Large intestine (tissue), 3 donors: ENCODE measurements around the gene ST8SIA6. TPM values are rescaled to one million over a fixed set of nuclear protein-coding genes. Genes with fewer than 3 reads are reported as not detected.

Experiments
- DNase-seq, 2 donors: peaks; one replicate each; pipeline versions ENCODE4 v3.0.0 to v3.0.0-alpha.2; 2013
- H3K27ac ChIP-seq: one replicate; pipeline ENCODE4 v1.5.1; 2013; ENCODE audit warnings: low read length
- H3K27me3 ChIP-seq: 2 replicates; pipeline ENCODE4 v1.6.1; 2013; ENCODE audit warnings: low read length; ENCODE audit not compliant: control insufficient read depth, insufficient read depth
- H3K36me3 ChIP-seq: 2 replicates; pipeline ENCODE4 v1.6.1; 2013; ENCODE audit warnings: low read length; ENCODE audit not compliant: control insufficient read depth, insufficient read depth
- H3K4me1 ChIP-seq: one replicate; pipeline ENCODE4 v1.6.1; 2013; ENCODE audit warnings: low read length; ENCODE audit not compliant: control insufficient read depth, insufficient read depth
- H3K4me3 ChIP-seq: one replicate; pipeline ENCODE4 v1.5.1; 2013; ENCODE audit warnings: low read length
- H3K9me3 ChIP-seq: one replicate; pipeline ENCODE4 v1.6.1; 2013; ENCODE audit warnings: mild to moderate bottlenecking, low read depth, low read length, moderate library complexity; ENCODE audit not compliant: control insufficient read depth
- WGBS: methylation state at CpG from one replicate; pipeline ENCODE4 v1.1.5; 2013; ENCODE audit warnings: low lambda C conversion rate; ENCODE audit not compliant: insufficient coverage; 5-methylcytosine and 5-hydroxymethylcytosine counted together
- polyA plus RNA-seq: library from polyadenylated mRNA; unstranded; fragments of 120-200 nt; gene quantifications from one replicate; pipeline ENCODE4 v1.2.1, GENCODE V29; 2013

ST8SIA6 gene
- polyA plus RNA-seq, 1 donor = 3.0 TPM

GRCh38 chr10:17307123-17307522, 147.3 kb downstream of the ST8SIA6 start:
- no peak overlapping the region for H3K4me3 ChIP-seq
- H3K4me1 ChIP-seq = no peaks in the 10 kb centered on the region
- H3K36me3 ChIP-seq = no peaks in the 10 kb centered on the region
- WGBS = no CpG with 5 or more reads among the region's 3 CpGs
- H3K27me3 ChIP-seq = no peaks in the 10 kb centered on the region
- DNase-seq = no peak
- H3K9me3 ChIP-seq = no peaks in the 10 kb centered on the region
- H3K27ac ChIP-seq = no peak overlapping the region

GRCh38 chr10:17292375-17292774, 162.0 kb downstream of the ST8SIA6 start:
- no peaks in the 10 kb centered on the region for H3K36me3 ChIP-seq
- H3K27me3 ChIP-seq = no peaks in the 10 kb centered on the region
- H3K9me3 ChIP-seq = no peaks in the 10 kb centered on the region
- no peaks in the 10 kb centered on the region for H3K4me1 ChIP-seq
- WGBS = 94% methylated on average over 2 of the region's 4 CpGs
- no peak overlapping the region for H3K27ac ChIP-seq
- H3K4me3 ChIP-seq = no peak overlapping the region
- DNase-seq = no peak

GRCh38 chr10:17290226-17290625, 164.2 kb downstream of the ST8SIA6 start:
- H3K36me3 ChIP-seq = no peaks in the 10 kb centered on the region
- no peaks in the 10 kb centered on the region for H3K4me1 ChIP-seq
- 50% methylated on average over 2 of the region's 6 CpGs for WGBS
- peaks cover 4% of the 10 kb centered on the region for H3K27me3 ChIP-seq
- H3K9me3 ChIP-seq = no peaks in the 10 kb centered on the region
- H3K4me3 ChIP-seq = no peak overlapping the region
- peak; percentile 7 to 11 for DNase-seq
- no peak overlapping the region for H3K27ac ChIP-seq

DNA sequence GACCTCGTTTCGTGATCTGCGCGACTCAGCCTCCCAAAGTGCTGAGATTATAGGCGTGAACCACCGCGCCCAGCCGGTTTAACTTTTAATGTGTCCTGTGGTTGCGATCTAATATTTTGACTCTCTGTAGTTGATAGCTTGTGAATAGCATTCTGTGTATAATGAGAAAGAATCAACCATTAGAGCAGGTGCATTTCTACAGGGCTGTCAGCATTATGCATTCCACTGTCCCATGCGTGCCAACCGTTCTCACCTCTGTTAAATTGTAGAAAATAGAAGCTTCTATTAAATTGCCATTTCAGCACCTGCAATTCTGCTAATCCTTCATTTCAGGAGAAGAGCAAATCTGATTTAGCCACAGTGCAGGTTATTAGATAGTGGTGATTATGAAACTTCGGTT, 164.6 kb downstream of the ST8SIA6 start:
- Histone ChIP-seq H3K36me3 (no peaks in the 10 kb centered on the region), H3K9me3 (no peaks in the 10 kb centered on the region), H3K4me3 (no peak overlapping the region), H3K4me1 (no peaks in the 10 kb centered on the region), H3K27me3 (peaks cover 4% of the 10 kb centered on the region), H3K27ac (no peak overlapping the region)
- no CpG with 5 or more reads among the region's 12 CpGs for WGBS
- no peak for DNase-seq

GRCh38 chr10:17286562-17287550, 167.5 kb downstream of the ST8SIA6 start:
- Histone ChIP-seq H3K4me1 (no peaks in the 10 kb centered on the region), H3K36me3 (no peaks in the 10 kb centered on the region), H3K9me3 (no peaks in the 10 kb centered on the region), H3K27me3 (peaks cover 6% of the 10 kb centered on the region), H3K27ac (no peak overlapping the region), H3K4me3 (no peak overlapping the region)
- WGBS = 79% methylated on average over 5 of the region's 10 CpGs
- no peak for DNase-seq

DNA sequence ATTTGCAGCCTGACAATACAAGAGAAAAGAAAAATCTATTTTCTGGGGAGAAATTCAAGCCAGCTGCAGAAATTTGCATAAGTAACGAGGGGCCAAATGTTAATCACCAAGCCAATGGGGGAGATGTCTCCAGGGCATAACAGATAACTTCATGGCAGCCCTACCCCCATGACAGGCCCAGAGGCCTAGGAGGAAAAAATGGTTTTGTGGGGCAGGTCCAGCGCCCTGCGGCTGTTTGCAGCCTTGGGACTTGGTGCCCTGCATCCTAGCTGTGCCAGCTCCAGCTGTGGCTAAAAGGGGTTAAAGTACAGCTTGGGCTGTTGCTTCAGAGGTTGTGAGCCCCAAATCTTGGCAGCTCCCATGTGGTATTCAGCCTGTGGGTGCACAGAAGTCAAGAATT, 172.1 kb downstream of the ST8SIA6 start:
- no CpG with 5 or more reads among the region's 3 CpGs for WGBS
- no peak for DNase-seq
- Histone ChIP-seq H3K27me3 (peaks cover 6% of the 10 kb centered on the region), H3K9me3 (no peaks in the 10 kb centered on the region), H3K4me1 (no peaks in the 10 kb centered on the region), H3K36me3 (no peaks in the 10 kb centered on the region), H3K27ac (no peak overlapping the region), H3K4me3 (no peak overlapping the region)

GRCh38 chr10:17278607-17279240, 175.7 kb downstream of the ST8SIA6 start:
- DNase-seq = no peak
- no peaks in the 10 kb centered on the region for H3K4me1 ChIP-seq
- no peak overlapping the region for H3K4me3 ChIP-seq
- peaks cover 4% of the 10 kb centered on the region for H3K9me3 ChIP-seq
- H3K27ac ChIP-seq = no peak overlapping the region
- H3K36me3 ChIP-seq = no peaks in the 10 kb centered on the region
- no CpG with 5 or more reads among the region's 4 CpGs for WGBS
- H3K27me3 ChIP-seq = no peaks in the 10 kb centered on the region

GRCh38 chr10:17276756-17277424, 177.5 kb downstream of the ST8SIA6 start:
- Histone ChIP-seq H3K27me3 (no peaks in the 10 kb centered on the region), H3K36me3 (no peaks in the 10 kb centered on the region), H3K4me3 (no peak overlapping the region), H3K27ac (no peak overlapping the region), H3K4me1 (no peaks in the 10 kb centered on the region), H3K9me3 (peaks cover 4% of the 10 kb centered on the region)
- no peak for DNase-seq
- WGBS = 71% methylated on average over 6 of the region's 9 CpGs

DNA sequence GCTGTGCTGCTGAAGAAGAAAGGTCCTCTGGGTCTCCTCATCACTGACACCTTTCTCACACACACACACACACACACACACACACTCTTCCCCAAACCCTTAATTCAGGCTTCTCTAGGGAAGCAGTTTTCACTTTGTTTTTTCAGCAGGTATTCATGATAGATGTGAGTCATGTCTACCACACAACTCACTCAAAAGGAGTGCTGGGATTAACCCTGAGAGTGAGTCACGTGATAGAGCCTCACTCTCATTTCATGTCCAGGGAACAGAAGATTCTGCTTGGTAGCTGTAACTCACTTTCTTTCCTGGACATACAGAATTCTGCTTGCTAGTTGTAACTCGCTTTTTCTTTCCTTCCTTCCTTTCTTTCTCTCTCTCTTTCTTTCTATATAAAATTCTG, 181.0 kb downstream of the ST8SIA6 start:
- Histone ChIP-seq H3K27me3 (no peaks in the 10 kb centered on the region), H3K27ac (no peak overlapping the region), H3K4me1 (no peaks in the 10 kb centered on the region), H3K4me3 (no peak overlapping the region), H3K36me3 (no peaks in the 10 kb centered on the region), H3K9me3 (peaks cover 4% of the 10 kb centered on the region)
- DNase-seq = no peak
- WGBS = 89% methylated on average over 1 of the region's 2 CpGs

- WGBS = no CpG with 5 or more reads among the region's 12 CpGs
- Histone ChIP-seq H3K4me3 (no peak overlapping the region), H3K36me3 (no peaks in the 10 kb centered on the region), H3K4me1 (no peaks in the 10 kb centered on the region), H3K27ac (no peak overlapping the region), H3K9me3 (peaks cover 4% of the 10 kb centered on the region), H3K27me3 (no peaks in the 10 kb centered on the region)
- DNase-seq = no peak
Measured at GRCh38 chr10:17272648-17273047, 181.7 kb downstream of the ST8SIA6 start.
